CD14-positive monocyte (primary cell): ENCODE measurements around the gene UBA6. TPM values are rescaled to one million over a fixed set of nuclear protein-coding genes. Genes with fewer than 3 reads are reported as not detected.

Experiments
- DNase-seq, 3 donors: peaks; one replicate each; pipeline ENCODE4 v3.0.0-alpha.2; 2011 to 2022
- H2AFZ ChIP-seq: 2 replicates; pipeline ENCODE4 v1.6.0; 2012; ENCODE audit warnings: mild to moderate bottlenecking, low read depth, low read length, inconsistent platforms; ENCODE audit not compliant: insufficient read depth, poor library complexity, severe bottlenecking
- H3K27ac ChIP-seq, 2 donors: 1 replicate in 1 of 2; 2 replicates in 1 of 2; pipeline ENCODE4 v1.5.1; 2012 to 2013; ENCODE audit warnings: low read length in 2 of 2, control low read depth in 1 of 2, inconsistent platforms in 1 of 2, low read depth in 1 of 2, mild to moderate bottlenecking in 1 of 2
- H3K27me3 ChIP-seq, 2 donors: one replicate each; pipeline versions ENCODE4 v1.6.0 to v1.6.1; 2011 to 2013; ENCODE audit warnings: low read length in 2 of 2; ENCODE audit not compliant: control insufficient read depth in 2 of 2, insufficient read depth in 2 of 2
- H3K36me3 ChIP-seq, 2 donors: replicated peaks in 1 of 2; 1 replicate in 1 of 2; 2 replicates in 1 of 2; pipeline versions ENCODE4 v1.5.1 to v1.6.1; 2012 to 2013; ENCODE audit warnings: low read length in 2 of 2, control low read depth in 1 of 2, inconsistent platforms in 1 of 2, mild to moderate bottlenecking in 1 of 2; ENCODE audit not compliant: insufficient read depth in 2 of 2, control insufficient read depth in 1 of 2
- H3K4me1 ChIP-seq, 2 donors: 1 replicate in 1 of 2; 2 replicates in 1 of 2; pipeline versions ENCODE4 v1.5.1 to v1.6.1; 2012 to 2013; ENCODE audit warnings: low read length in 2 of 2, control low read depth in 1 of 2, inconsistent platforms in 1 of 2, mild to moderate bottlenecking in 1 of 2, moderate library complexity in 1 of 2; ENCODE audit not compliant: insufficient read depth in 2 of 2, control insufficient read depth in 1 of 2
- H3K4me2 ChIP-seq: replicated peaks from 2 replicates; pipeline ENCODE3; 2012; ENCODE audit warnings: low read length, moderate library complexity, mild to moderate bottlenecking; ENCODE audit not compliant: poor library complexity, severe bottlenecking; ENCODE audit errors: extremely low read depth
- H3K4me3 ChIP-seq, 3 experiments: fragments of 200-600 bp in 1 of 3; sonication (generic) in 1 of 3; replicated peaks in 1 of 3; 1 replicate in 2 of 3; 2 replicates in 1 of 3; pipeline ENCODE4 v1.5.1; 2011 to 2013; ENCODE audit warnings: low read length in 3 of 3, mild to moderate bottlenecking in 3 of 3, control low read depth in 2 of 3, low read depth in 2 of 3, inconsistent platforms in 1 of 3, moderate library complexity in 1 of 3
- H3K79me2 ChIP-seq: 2 replicates; pipeline ENCODE4 v1.6.0; 2012; ENCODE audit warnings: mild to moderate bottlenecking, control low read depth, inconsistent platforms, low read length, moderate library complexity; ENCODE audit not compliant: insufficient read depth
- H3K9ac ChIP-seq: 2 replicates; pipeline ENCODE4 v1.6.0; 2017; ENCODE audit warnings: low read length, mild to moderate bottlenecking; ENCODE audit not compliant: insufficient read depth, poor library complexity, severe bottlenecking
- H3K9me3 ChIP-seq, 2 donors: replicated peaks in 1 of 2; 1 replicate in 1 of 2; 2 replicates in 1 of 2; pipeline versions ENCODE4 v1.5.1 to v1.6.1; 2012 to 2013; ENCODE audit warnings: low read length in 2 of 2, control low read depth in 1 of 2; ENCODE audit not compliant: control insufficient read depth in 1 of 2, insufficient read depth in 1 of 2
- H4K20me1 ChIP-seq: 2 replicates; pipeline ENCODE4 v1.6.0; 2012; ENCODE audit warnings: mild to moderate bottlenecking, low read length, control low read depth, moderate library complexity; ENCODE audit not compliant: insufficient read depth
- H3K27ac Mint-ChIP-seq, 7 donors: one replicate each; pipeline ENCODE4 v1.8.0; 2020; ENCODE audit warnings: mild to moderate bottlenecking in 7 of 7, mixed read lengths in 7 of 7, moderate library complexity in 6 of 7, inconsistent platforms in 2 of 7
- H3K27me3 Mint-ChIP-seq, 3 donors: one replicate each; pipeline ENCODE4 v1.8.0; 2021 to 2022; ENCODE audit warnings: low read depth in 3 of 3, mild to moderate bottlenecking in 3 of 3, mixed read lengths in 3 of 3, moderate library complexity in 3 of 3, inconsistent platforms in 1 of 3
- H3K36me3 Mint-ChIP-seq, 2 donors: one replicate each; pipeline ENCODE4 v1.8.0; 2020; ENCODE audit warnings: mixed read lengths in 2 of 2, inconsistent platforms in 1 of 2, mild to moderate bottlenecking in 1 of 2
- H3K4me1 Mint-ChIP-seq: one replicate; pipeline ENCODE4 v1.8.0; 2020; ENCODE audit warnings: mild to moderate bottlenecking, mixed read lengths
- H3K4me3 Mint-ChIP-seq, 2 donors: one replicate each; pipeline ENCODE4 v1.8.0; 2020; ENCODE audit warnings: mild to moderate bottlenecking in 2 of 2, mixed read lengths in 2 of 2, moderate library complexity in 1 of 2
- H3K9me3 Mint-ChIP-seq, 7 donors: one replicate each; pipeline ENCODE4 v1.8.0; 2020 to 2022; ENCODE audit warnings: mixed read lengths in 7 of 7, mild to moderate bottlenecking in 6 of 7, moderate library complexity in 6 of 7, inconsistent platforms in 2 of 7
- CTCF ChIP-seq: fragments of 200-600 bp; IDR thresholded peaks from one replicate; pipeline ENCODE4 v1.8.0; 2022; ENCODE audit warnings: antibody characterized with exemption, mild to moderate bottlenecking
- WGBS: methylation state at CpG from one replicate; pipeline ENCODE4 v1.1.5; 2013; ENCODE audit warnings: missing lambda C conversion rate; ENCODE audit not compliant: insufficient coverage; 5-methylcytosine and 5-hydroxymethylcytosine counted together
- intact Hi-C, 2 donors: fragments of 100-400 bp; cut with micrococcal nuclease; formaldehyde crosslinking; loops; one replicate each; pipeline versions ENCODE4 v1.15.0 to v1.15.1; 2023
- polyA plus RNA-seq, 3 donors: library from polyadenylated mRNA; depleted of rRNA in 1 of 3; unstranded in 2 of 3; stranded (reverse) in 1 of 3; fragments of 300-500 nt in 2 of 3; fragments of >200 nt in 1 of 3; fragmentation: Illumina TruSeq in 2 of 3; gene quantifications; 1 replicate in 2 of 3; 2 replicates in 1 of 3; pipeline ENCODE4 v1.2.3, GENCODE V29; 2012 to 2021

UBA6 gene
- polyA plus RNA-seq, 3 donors, result 8.4 to 22.0 (median 21.0) TPM

- Histone ChIP-seq H3K36me3 (no peaks in the 10 kb centered on the region), H3K4me1 (no peaks in the 10 kb centered on the region), H4K20me1 (no peaks in the 10 kb centered on the region), H3K79me2 (no peaks in the 10 kb centered on the region), H2AFZ (no peak overlapping the region), H3K27ac (no peak overlapping the region), H3K4me3 (no peak overlapping the region), H3K9me3 (no peaks in the 10 kb centered on the region), H3K27me3 (no peaks in the 10 kb centered on the region), H3K4me2 (no peak overlapping the region), H3K9ac (no peak overlapping the region)
- DNase-seq, result no peak
- intact Hi-C loops, result no loop called here
- no peak for TF ChIP-seq CTCF
- 100% methylated on average over 3 of the region's 5 CpGs for WGBS
- H3K4me3 Mint-ChIP-seq, result no peak overlapping the region
- H3K9me3 Mint-ChIP-seq, result peaks cover 0 to 12% (median 4%) of the 10 kb centered on the region in 7 donors
- H3K27ac Mint-ChIP-seq, result no peak overlapping the region
- peaks cover 2 to 5% of the 10 kb centered on the region in 2 donors for H3K36me3 Mint-ChIP-seq
- H3K27me3 Mint-ChIP-seq, result no peaks in the 10 kb centered on the region
- H3K4me1 Mint-ChIP-seq, result peaks cover 9% of the 10 kb centered on the region
These were observed 22.4 kb upstream of the UBA6 start for GRCh38 chr4:67723341-67723740.

- Mint-ChIP-seq H3K9me3 (peaks cover 0 to 8% (median 0%) of the 10 kb centered on the region in 7 donors), H3K36me3 (peaks cover 2 to 5% of the 10 kb centered on the region in 2 donors), H3K4me3 (no peak overlapping the region), H3K4me1 (peaks cover 4% of the 10 kb centered on the region), H3K27me3 (no peaks in the 10 kb centered on the region), H3K27ac (no peak overlapping the region)
- Histone ChIP-seq H3K4me1 (no peaks in the 10 kb centered on the region), H3K79me2 (no peaks in the 10 kb centered on the region), H3K9me3 (no peaks in the 10 kb centered on the region), H3K9ac (no peak overlapping the region), H3K4me3 (no peak overlapping the region), H4K20me1 (no peaks in the 10 kb centered on the region), H3K36me3 (no peaks in the 10 kb centered on the region), H3K27me3 (no peaks in the 10 kb centered on the region), H3K4me2 (no peak overlapping the region), H2AFZ (no peak overlapping the region), H3K27ac (no peak overlapping the region)
- DNase-seq, result no peak
- intact Hi-C loops, result no loop called here
- WGBS, result 97% methylated on average over 4 of the region's 9 CpGs
- no peak for TF ChIP-seq CTCF
These were observed 21.0 kb upstream of the UBA6 start for GRCh38 chr4:67721770-67722597.
